PC-3 (cell line): ENCODE data around the gene ZNF789. TPM values are rescaled to one million over a fixed set of nuclear protein-coding genes. Genes with fewer than 3 reads are reported as not detected.
"Not testable (repeated sequence)": the region's sequence is repeated elsewhere in the genome, so short reads cannot be mapped to it uniquely, and the experiment has no call there.

Experiments
- ATAC-seq: fragments of 200-7000 bp; cut with Tn5 transposase; 2 replicates; pipeline ENCODE4 v1.9.1; 2020; ENCODE audit warnings: mild to moderate bottlenecking, moderate library complexity
- BruUV-seq: library from RNA; stranded (reverse); fragments of 400-500 nt; replicated peaks from 2 replicates; lab custom pipeline; 2021; lab: Mats Ljungman, UMichigan
- CTCF ChIA-PET: fragments of 300-600 bp; sonication (Branson Sonifier 250); formaldehyde crosslinking; loops from one replicate; lab custom pipeline; 2022; ENCODE audit warnings: antibody characterized with exemption; lab: Charles Lee
- POLR2A ChIA-PET: fragments of 300-600 bp; sonication (Branson Sonifier 250); formaldehyde crosslinking; loops from one replicate; lab custom pipeline; 2022; ENCODE audit warnings: antibody characterized with exemption; ENCODE audit not compliant: unreplicated experiment; lab: Charles Lee
- DNase-seq: peaks from one replicate; pipeline ENCODE4 v3.0.0-alpha.2; 2015
- H2AFZ ChIP-seq: fragments of 300-600 bp; sonication (generic); 2 replicates; pipeline ENCODE4 v1.6.0; 2016; ENCODE audit warnings: antibody characterized with exemption, low read length
- H3F3A ChIP-seq: fragments of 300-600 bp; sonication (generic); one replicate; pipeline ENCODE4 v1.6.0; 2017; ENCODE audit warnings: antibody characterized with exemption, low read length, control low read depth, mild to moderate bottlenecking; ENCODE audit not compliant: unreplicated experiment
- H3K27ac ChIP-seq: fragments of 300-600 bp; sonication (generic); 2 replicates; pipeline ENCODE4 v1.5.1; 2016; ENCODE audit warnings: mild to moderate bottlenecking, low read length
- H3K27me3 ChIP-seq: fragments of 300-600 bp; sonication (generic); 2 replicates; pipeline ENCODE4 v1.6.1; 2016; ENCODE audit warnings: low read length, mixed read lengths
- H3K36me3 ChIP-seq: fragments of 300-600 bp; sonication (generic); 2 replicates; pipeline ENCODE4 v1.6.1; 2016; ENCODE audit warnings: low read depth, mixed run types, low read length, mixed read lengths
- H3K4me1 ChIP-seq: fragments of 300-600 bp; sonication (generic); 2 replicates; pipeline ENCODE4 v1.5.1; 2016; ENCODE audit warnings: low read length; ENCODE audit not compliant: insufficient read depth
- H3K4me2 ChIP-seq: fragments of 300-600 bp; sonication (generic); 2 replicates; pipeline ENCODE4 v1.6.0; 2016; ENCODE audit warnings: low read length
- H3K4me3 ChIP-seq: fragments of 300-600 bp; sonication (generic); 2 replicates; pipeline ENCODE4 v1.5.1; 2016; ENCODE audit warnings: mild to moderate bottlenecking, low read length, mixed read lengths
- H3K79me2 ChIP-seq: fragments of 300-600 bp; sonication (generic); 2 replicates; pipeline ENCODE4 v1.6.1; 2017; ENCODE audit warnings: low read length, mixed read lengths
- H3K9ac ChIP-seq: fragments of 300-600 bp; sonication (generic); 2 replicates; pipeline ENCODE4 v1.6.0; 2016; ENCODE audit warnings: mild to moderate bottlenecking, low read length
- H3K9me2 ChIP-seq: fragments of 300-600 bp; sonication (generic); replicated peaks from 2 replicates; pipeline ENCODE4 v1.6.1; 2016; ENCODE audit warnings: mixed run types, low read length, mixed read lengths
- H3K9me3 ChIP-seq: fragments of 300-600 bp; sonication (generic); 2 replicates; pipeline ENCODE4 v1.6.1; 2016; ENCODE audit warnings: low read length, mixed read lengths
- H4K20me1 ChIP-seq: fragments of 300-600 bp; sonication (generic); 2 replicates; pipeline ENCODE4 v1.6.1; 2016; ENCODE audit warnings: low read length, mixed read lengths
- CTCF ChIP-seq: fragments of 300-600 bp; sonication (generic); conservative IDR thresholded peaks from 2 replicates; pipeline ENCODE4 v1.5.1; 2017; ENCODE audit warnings: antibody characterized with exemption, low read depth, mild to moderate bottlenecking, low read length
- EZH2 ChIP-seq: fragments of 300-600 bp; sonication (generic); IDR thresholded peaks from one replicate; pipeline ENCODE4 v1.6.1; 2017; ENCODE audit warnings: antibody characterized with exemption, mild to moderate bottlenecking, low read length; ENCODE audit not compliant: unreplicated experiment
- EZH2phosphoT487 ChIP-seq: fragments of 300-600 bp; sonication (generic); IDR thresholded peaks from 2 replicates; pipeline ENCODE4 v1.6.1; 2018; ENCODE audit warnings: mild to moderate bottlenecking, antibody characterized with exemption, low read length, borderline replicate concordance
- intact Hi-C: fragments of 100-400 bp; cut with micrococcal nuclease; formaldehyde crosslinking; loops from 2 replicates; pipeline ENCODE4 v1.9.0; 2023
- total RNA-seq: library from RNA; depleted of rRNA; stranded (reverse); fragments of >200 nt; gene quantifications from 2 replicates; pipeline ENCODE4 v1.2.3, GENCODE V29; 2014

ZNF789 gene
- total RNA-seq, 1 experiment from 2014 or later: 8.3 TPM

DNA sequence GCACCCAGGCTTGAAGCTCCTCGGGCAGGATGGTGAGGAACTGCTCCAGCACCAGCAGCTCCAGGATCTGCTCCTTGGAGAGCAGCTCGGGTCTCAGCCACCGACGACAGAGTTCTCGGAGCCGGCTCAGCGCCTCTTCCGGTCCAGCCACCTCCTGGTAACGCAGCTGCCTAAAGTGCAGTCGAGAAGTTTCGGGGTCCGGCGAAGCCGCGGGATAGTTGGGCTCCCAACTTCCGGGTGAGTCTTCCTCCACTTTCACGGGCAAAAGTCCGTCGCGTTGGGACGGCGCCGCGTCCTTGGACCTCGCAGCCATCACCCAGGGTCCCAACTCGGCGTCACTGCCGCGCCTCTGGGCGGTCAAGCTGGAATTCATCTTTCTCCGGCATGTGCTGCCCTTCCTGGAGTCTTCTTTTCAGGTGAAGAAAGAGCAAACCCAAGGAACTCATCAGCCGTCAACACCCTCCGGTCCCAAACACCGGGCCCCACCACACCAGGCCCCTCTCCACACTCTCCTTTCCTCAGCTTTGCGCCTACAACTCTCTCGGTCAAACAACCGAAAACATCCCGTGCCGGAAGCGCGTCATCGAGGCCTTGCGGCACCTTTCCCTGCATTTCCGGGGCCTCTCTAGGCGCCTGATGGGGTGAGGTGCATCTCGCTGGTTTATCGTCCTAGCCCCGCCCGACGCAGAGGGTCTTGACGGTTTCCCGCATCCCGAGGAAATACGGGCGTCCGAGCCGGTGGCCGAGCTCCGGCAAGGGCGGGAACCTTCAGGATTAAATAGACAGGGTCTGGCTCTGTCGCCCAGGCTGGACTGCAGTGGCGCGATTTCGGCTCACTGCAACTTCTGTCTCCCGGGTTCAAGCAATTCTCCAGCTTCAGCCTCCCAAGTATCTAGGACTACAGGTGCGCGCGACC, 27.3 kb downstream of the ZNF789 start, which contains the start of gene ZNF394:
ZNF394 (minus strand) TSS at position 561 of the 916 bp plus-strand sequence; CDS start at position 373, 188 bp downstream.
- Histone ChIP-seq H3K4me1 (0 out of 2 replicates have a peak, but pooled peaks cover 5% of the 10 kb centered on the region), H3F3A (no peaks in the 10 kb centered on the region), H3K4me2 (peak within 1 kb of the TSS; percentile 100), H3K27ac (peak within 1 kb of the TSS; percentile 63), H3K27me3 (no peaks in the 10 kb centered on the region), H3K9me3 (no peaks in the 10 kb centered on the region), H3K9ac (peak within 1 kb of the TSS; percentile 85), H4K20me1 (peaks cover 16% of the 10 kb centered on the region), H3K79me2 (peaks cover 49% of the 10 kb centered on the region), H3K36me3 (peaks cover 3% of the 10 kb centered on the region; the same call in 1 of the 2 replicates), H3K9me2 (no peaks in the 10 kb centered on the region), H3K4me3 (peak within 1 kb of the TSS; percentile 97), H2AFZ (peak within 1 kb of the TSS; percentile 97)
- POLR2A ChIA-PET: interaction anchor here (0.6 kb wide), 3 partner anchors 26 to 519 kb away, joined by 3 to 5 read pairs (median 3); no protein-coding TSS in a partner anchor
- DNase-seq (peak; percentile 89), ATAC-seq (peak; percentile 45)
- TF ChIP-seq EZH2phosphoT487 (no peak), EZH2 (no peak), CTCF (no peak)
- BruUV-seq: TSS peak; percentile 89
- intact Hi-C loops: loop anchor here (1.0 kb wide), 1 partner anchor 116 kb away; the partner anchor contains the start of gene ZSCAN25
- CTCF ChIA-PET: no interaction called here

DNA sequence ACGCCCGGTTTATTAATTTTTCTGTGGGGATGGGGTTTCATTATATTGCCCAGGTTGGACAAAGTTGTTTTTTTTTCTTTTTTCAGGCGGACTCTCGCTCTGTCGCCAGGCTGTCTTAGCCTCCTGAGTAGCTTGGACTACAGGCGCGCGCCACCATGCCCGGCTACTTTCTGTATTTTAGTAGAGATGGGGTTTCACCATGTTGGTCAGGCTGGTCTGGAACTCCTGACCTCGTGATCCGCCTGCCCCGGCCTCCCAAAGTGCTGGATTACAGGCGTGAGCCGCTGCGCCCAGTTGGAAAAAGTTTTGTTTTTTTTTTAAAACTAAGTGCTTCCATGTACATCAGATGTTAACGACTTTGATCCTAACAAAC, 27.9 kb downstream of the ZNF789 start:
- peaks cover 54% of the 10 kb centered on the region for H3K79me2 ChIP-seq
- H3K4me3 ChIP-seq: peak overlapping the region; percentile 97
- CTCF ChIA-PET: no interaction called here
- H3K27me3 ChIP-seq: no peaks in the 10 kb centered on the region
- intact Hi-C loops: loop anchor here (1.0 kb wide), 1 partner anchor 116 kb away; the partner anchor contains the start of gene ZSCAN25
- DNase-seq: no peak
- 0 out of 2 replicates have a peak, but pooled peaks cover 5% of the 10 kb centered on the region for H3K4me1 ChIP-seq
- no peak overlapping the region for H3K27ac ChIP-seq
- H3K9ac ChIP-seq: peak overlapping the region; percentile 85
- peaks cover 16% of the 10 kb centered on the region for H4K20me1 ChIP-seq
- TF ChIP-seq CTCF: no peak
- TF ChIP-seq EZH2phosphoT487: no peak
- no peak for TF ChIP-seq EZH2
- BruUV-seq: no TSS peak
- no peaks in the 10 kb centered on the region for H3K9me3 ChIP-seq
- no peaks in the 10 kb centered on the region for H3K36me3 ChIP-seq
- H2AFZ ChIP-seq: peak overlapping the region; percentile 97
- H3K4me2 ChIP-seq: peak overlapping the region; percentile 100
- no peaks in the 10 kb centered on the region for H3F3A ChIP-seq
- POLR2A ChIA-PET: interaction anchor here (0.6 kb wide), 1 partner anchor 74 kb away, joined by 5 read pairs; no protein-coding TSS in a partner anchor
- ATAC-seq: no peak
- H3K9me2 ChIP-seq: no peaks in the 10 kb centered on the region

- H3K36me3 ChIP-seq, H3F3A ChIP-seq, intact Hi-C loops, H3K9ac ChIP-seq, DNase-seq, CTCF ChIA-PET, H2AFZ ChIP-seq, H3K4me1 ChIP-seq, H3K9me3 ChIP-seq, H3K9me2 ChIP-seq, BruUV-seq, ATAC-seq, H3K27ac ChIP-seq, POLR2A ChIA-PET, H3K27me3 ChIP-seq: not testable (repeated sequence)
- Histone ChIP-seq H3K79me2 (peaks cover 58% of the 10 kb centered on the region), H4K20me1 (peaks cover 16% of the 10 kb centered on the region), H3K4me3 (peak overlapping the region; percentile 97), H3K4me2 (peak overlapping the region; percentile 100; the same call in 1 of the 2 replicates)
Observed at GRCh38 chr7:99501236-99501635, 28.5 kb downstream of the ZNF789 start.
